Activated naive CD4-positive, alpha-beta T cell treated with anti-CD3 and anti-CD28 coated beads for 36 hours (primary cell): ENCODE results near the gene MTG1. TPM values are rescaled to one million over a fixed set of nuclear protein-coding genes. Genes with fewer than 3 reads are reported as not detected.

Experiments used
- CTCF ChIA-PET: fragments of 350-600 bp; sonication (Branson Sonifier 250); formaldehyde crosslinking; loops from one replicate; lab custom pipeline; 2021; ENCODE audit warnings: antibody characterized with exemption; lab: Charles Lee
- DNase-seq: peaks from one replicate; pipeline ENCODE4 v3.0.0-alpha.2; 2020
- H3K27ac Mint-ChIP-seq: one replicate; pipeline ENCODE4 v1.8.0; 2021; ENCODE audit warnings: mild to moderate bottlenecking, mixed read lengths
- H3K27me3 Mint-ChIP-seq: one replicate; pipeline ENCODE4 v1.8.0; 2021; ENCODE audit warnings: low read depth, mixed read lengths
- H3K36me3 Mint-ChIP-seq: one replicate; pipeline ENCODE4 v1.8.0; 2021; ENCODE audit warnings: low read depth, mixed read lengths
- H3K4me1 Mint-ChIP-seq: one replicate; pipeline ENCODE4 v1.8.0; 2021; ENCODE audit warnings: low read depth, mixed read lengths
- H3K4me3 Mint-ChIP-seq: one replicate; pipeline ENCODE4 v1.8.0; 2021; ENCODE audit warnings: mild to moderate bottlenecking, moderate library complexity, mixed read lengths
- H3K9me3 Mint-ChIP-seq: one replicate; pipeline ENCODE4 v1.8.0; 2021; ENCODE audit warnings: mixed read lengths
- intact Hi-C: fragments of 100-400 bp; cut with micrococcal nuclease; formaldehyde crosslinking; loops from one replicate; pipeline ENCODE4 v1.15.1; 2023
- total RNA-seq, 2 experiments: library from RNA; stranded (reverse); gene quantifications; one replicate each; pipeline ENCODE4 v1.2.3, GENCODE V29; 2021

MTG1 gene
- total RNA-seq, result 10 to 100 TPM; 31.6 to 32.9 TPM

GRCh38 chr10:133394064-133394663 is at the start of gene MTG1:
Gene MTG1, plus strand, starts transcription at chr10:133394157. Its CDS starts 64 bp downstream, at chr10:133394221.
- CTCF ChIA-PET, result interaction anchor here (1.7 kb wide), 1 partner anchor 65 kb away, joined by 7 read pairs; no protein-coding TSS in a partner anchor
- intact Hi-C loops, result loop anchor here (1.0 to 10.0 kb wide), 8 partner anchors 16 to 1489 kb away; partner anchors contain the start of genes ECHS1, INPP5A, PPP2R2D and STK32C
- Mint-ChIP-seq H3K4me1 (peaks cover 55% of the 10 kb centered on the region), H3K36me3 (peaks cover 21% of the 10 kb centered on the region), H3K9me3 (no peaks in the 10 kb centered on the region), H3K4me3 (peak within 1 kb of the TSS; percentile 96), H3K27me3 (no peaks in the 10 kb centered on the region), H3K27ac (peak within 1 kb of the TSS; percentile 90)
- DNase-seq, result peak; percentile 94

- Mint-ChIP-seq H3K4me3 (no peak overlapping the region), H3K27ac (no peak overlapping the region), H3K27me3 (peaks cover 21% of the 10 kb centered on the region), H3K9me3 (no peaks in the 10 kb centered on the region), H3K4me1 (peaks cover 1% of the 10 kb centered on the region), H3K36me3 (no peaks in the 10 kb centered on the region)
- CTCF ChIA-PET, result interaction anchor here (1.5 to 1.8 kb wide), 2 partner anchors 9 to 15 kb away, joined by 4 to 5 read pairs; no protein-coding TSS in a partner anchor
- intact Hi-C loops, result no loop called here
- DNase-seq, result no peak
Measured at GRCh38 chr10:133344236-133344635, 49.7 kb upstream of the MTG1 start.

- no peak for DNase-seq
- no peaks in the 10 kb centered on the region for H3K36me3 Mint-ChIP-seq
- intact Hi-C loops, result no loop called here
- H3K4me3 Mint-ChIP-seq, result no peak overlapping the region
- CTCF ChIA-PET, result interaction anchor here (1.0 kb wide), 1 partner anchor 39 kb away, joined by 3 read pairs; no protein-coding TSS in a partner anchor
- no peak overlapping the region for H3K27ac Mint-ChIP-seq
- H3K4me1 Mint-ChIP-seq, result peaks cover 2% of the 10 kb centered on the region
- H3K9me3 Mint-ChIP-seq, result no peaks in the 10 kb centered on the region
- peaks cover 23% of the 10 kb centered on the region for H3K27me3 Mint-ChIP-seq
Measured at GRCh38 chr10:133346413-133346812, 47.5 kb upstream of the MTG1 start.

GRCh38 chr10:133347710-133348517 is 46.0 kb upstream of the MTG1 start:
- CTCF ChIA-PET, result no interaction called here
- Mint-ChIP-seq H3K27ac (no peak overlapping the region), H3K36me3 (no peaks in the 10 kb centered on the region), H3K9me3 (no peaks in the 10 kb centered on the region), H3K4me3 (no peak overlapping the region), H3K27me3 (peaks cover 19% of the 10 kb centered on the region), H3K4me1 (peaks cover 2% of the 10 kb centered on the region)
- intact Hi-C loops, result no loop called here
- no peak for DNase-seq

- no peaks in the 10 kb centered on the region for H3K36me3 Mint-ChIP-seq
- DNase-seq, result no peak
- no peak overlapping the region for H3K4me3 Mint-ChIP-seq
- CTCF ChIA-PET, result no interaction called here
- no peak overlapping the region for H3K27ac Mint-ChIP-seq
- intact Hi-C loops, result no loop called here
- H3K27me3 Mint-ChIP-seq, result peaks cover 13% of the 10 kb centered on the region
- H3K4me1 Mint-ChIP-seq, result peaks cover 2% of the 10 kb centered on the region
- H3K9me3 Mint-ChIP-seq, result no peaks in the 10 kb centered on the region
Measured at GRCh38 chr10:133349160-133349568, 44.8 kb upstream of the MTG1 start.

- no peak for DNase-seq
- CTCF ChIA-PET, result no interaction called here
- intact Hi-C loops, result no loop called here
- Mint-ChIP-seq H3K4me1 (peaks cover 2% of the 10 kb centered on the region), H3K27ac (no peak overlapping the region), H3K36me3 (no peaks in the 10 kb centered on the region), H3K4me3 (no peak overlapping the region), H3K27me3 (peaks cover 10% of the 10 kb centered on the region), H3K9me3 (no peaks in the 10 kb centered on the region)
Measured at GRCh38 chr10:133349577-133350011, 44.4 kb upstream of the MTG1 start.

GRCh38 chr10:133350283-133350949 is 43.5 kb upstream of the MTG1 start:
- Mint-ChIP-seq H3K9me3 (no peaks in the 10 kb centered on the region), H3K27ac (no peak overlapping the region), H3K4me1 (peaks cover 2% of the 10 kb centered on the region), H3K36me3 (no peaks in the 10 kb centered on the region), H3K27me3 (peaks cover 9% of the 10 kb centered on the region), H3K4me3 (no peak overlapping the region)
- intact Hi-C loops, result no loop called here
- CTCF ChIA-PET, result no interaction called here
- DNase-seq, result no peak

GRCh38 chr10:133350950-133351329 is 43.0 kb upstream of the MTG1 start:
- H3K9me3 Mint-ChIP-seq, result no peaks in the 10 kb centered on the region
- no peaks in the 10 kb centered on the region for H3K36me3 Mint-ChIP-seq
- intact Hi-C loops, result no loop called here
- H3K27ac Mint-ChIP-seq, result no peak overlapping the region
- H3K4me1 Mint-ChIP-seq, result peaks cover 2% of the 10 kb centered on the region
- CTCF ChIA-PET, result no interaction called here
- H3K4me3 Mint-ChIP-seq, result no peak overlapping the region
- no peak for DNase-seq
- peaks cover 4% of the 10 kb centered on the region for H3K27me3 Mint-ChIP-seq

GRCh38 chr10:133351408-133352318 is 42.3 kb upstream of the MTG1 start:
- peaks cover 5% of the 10 kb centered on the region for H3K4me1 Mint-ChIP-seq
- H3K36me3 Mint-ChIP-seq, result peaks cover 4% of the 10 kb centered on the region
- H3K4me3 Mint-ChIP-seq, result no peak overlapping the region
- peaks cover 4% of the 10 kb centered on the region for H3K27me3 Mint-ChIP-seq
- intact Hi-C loops, result no loop called here
- no peak for DNase-seq
- H3K27ac Mint-ChIP-seq, result no peak overlapping the region
- no peaks in the 10 kb centered on the region for H3K9me3 Mint-ChIP-seq
- CTCF ChIA-PET, result no interaction called here

GRCh38 chr10:133353202-133353959 is 40.6 kb upstream of the MTG1 start:
- Mint-ChIP-seq H3K27ac (no peak overlapping the region), H3K27me3 (peaks cover 4% of the 10 kb centered on the region), H3K9me3 (no peaks in the 10 kb centered on the region), H3K4me1 (peaks cover 5% of the 10 kb centered on the region), H3K4me3 (no peak overlapping the region), H3K36me3 (peaks cover 4% of the 10 kb centered on the region)
- no peak for DNase-seq
- intact Hi-C loops, result no loop called here
- CTCF ChIA-PET, result interaction anchor here (1.5 to 2.0 kb wide), 2 partner anchors 10 to 24 kb away, joined by 5 to 13 read pairs; no protein-coding TSS in a partner anchor

GRCh38 chr10:133353988-133354605 is 39.9 kb upstream of the MTG1 start:
- Mint-ChIP-seq H3K4me1 (peaks cover 5% of the 10 kb centered on the region), H3K27ac (no peak overlapping the region), H3K9me3 (no peaks in the 10 kb centered on the region), H3K27me3 (peaks cover 3% of the 10 kb centered on the region), H3K36me3 (peaks cover 4% of the 10 kb centered on the region), H3K4me3 (no peak overlapping the region)
- intact Hi-C loops, result no loop called here
- DNase-seq, result no peak
- CTCF ChIA-PET, result interaction anchor here (1.5 to 2.0 kb wide), 2 partner anchors 10 to 25 kb away, joined by 5 to 13 read pairs; no protein-coding TSS in a partner anchor
